ENCODE data around the gene FIG4. TPM values are rescaled to one million over a fixed set of nuclear protein-coding genes. Genes with fewer than 3 reads are reported as not detected.

FIG4 gene
- 12.3 TPM for polyA plus RNA-seq (2013, experiment 1 of 2)
- 11.5 TPM for polyA plus RNA-seq (2013, experiment 2 of 2)

GRCh38 chr6:109690737-109691621 is at the start of gene FIG4, which contains the start of gene AK9:
TSS of gene FIG4 (plus strand) at chr6:109691296. CDS start at chr6:109691436, 140 bp downstream.
TSS of gene AK9 (minus strand) at chr6:109691202. CDS start at chr6:109675745, 15,457 bp downstream.
- Histone ChIP-seq H3K4me3 (ENCODE audit: low read length in 2 of 2) (peak within 1 kb of the TSS; percentile 86 to 92), H3K36me3 (replicated peaks in 1 of 2; ENCODE audit: control insufficient read depth in 2 of 2, insufficient read depth in 2 of 2, low read length in 2 of 2) (no peaks in the 10 kb centered on the region), H3K4me1 (ENCODE audit: control insufficient read depth in 2 of 2, insufficient read depth in 1 of 2, low read depth in 1 of 2, low read length in 2 of 2) (peaks cover 2 to 4% of the 10 kb centered on the region in 2 donors), H3K23ac (ENCODE audit: low read depth, low read length, poor library complexity) (no peak within 1 kb of the TSS), H3K4ac (ENCODE audit: low read length) (no peak within 1 kb of the TSS), H2AK5ac (ENCODE audit: low read depth, low read length) (no peak within 1 kb of the TSS), H3K27ac (replicated peaks; ENCODE audit: low read length) (peak within 1 kb of the TSS; percentile 72), H3K79me1 (ENCODE audit: low read depth, low read length) (no peaks in the 10 kb centered on the region), H3K14ac (ENCODE audit: low read length) (no peak within 1 kb of the TSS), H3K18ac (ENCODE audit: low read length) (peak within 1 kb of the TSS; percentile 73), H2BK12ac (ENCODE audit: low read length) (no peak within 1 kb of the TSS), H3K9me3 (replicated peaks in 1 of 2; ENCODE audit: control insufficient read depth in 2 of 2, insufficient read depth in 1 of 2, low read depth in 1 of 2, low read length in 2 of 2) (peaks cover 0 to 2% of the 10 kb centered on the region in 2 donors), H2BK15ac (ENCODE audit: low read length) (no peak within 1 kb of the TSS), H4K91ac (ENCODE audit: low read depth, low read length, poor library complexity) (no peak within 1 kb of the TSS), H3K27me3 (ENCODE audit: control insufficient read depth in 3 of 3, insufficient read depth in 3 of 3, low read depth in 1 of 3, low read length in 3 of 3) (peaks cover 0 to 10% (median 3%) of the 10 kb centered on the region in 3 experiments), H3K4me2 (ENCODE audit: insufficient read depth, low read length, poor library complexity, severe bottlenecking) (peak within 1 kb of the TSS; percentile 85), H3K9ac (ENCODE audit: low read depth, low read length, poor library complexity) (peak within 1 kb of the TSS; percentile 75), H2BK120ac (ENCODE audit: low read depth, low read length) (no peak within 1 kb of the TSS), H2AFZ (ENCODE audit: low read length) (peak within 1 kb of the TSS; percentile 96), H4K8ac (ENCODE audit: low read depth, low read length) (no peak within 1 kb of the TSS), H2BK5ac (ENCODE audit: low read length) (no peak within 1 kb of the TSS)
- peak; percentile 87 for DNase-seq (ENCODE audit: low spot score)
- no CpG with 5 or more reads among the region's 47 CpGs for WGBS, 2 donors (ENCODE audit: extremely low coverage in 2 of 2, insufficient read length in 2 of 2, insufficient replicate concordance in 1 of 2)

- H2BK12ac ChIP-seq (ENCODE audit: low read length): no peak overlapping the region
- no peak overlapping the region for H4K91ac ChIP-seq (ENCODE audit: low read depth, low read length, poor library complexity)
- H2AK5ac ChIP-seq (ENCODE audit: low read depth, low read length): no peak overlapping the region
- no peak for DNase-seq (ENCODE audit: low spot score)
- H2BK120ac ChIP-seq (ENCODE audit: low read depth, low read length): no peak overlapping the region
- no peak overlapping the region for H3K23ac ChIP-seq (ENCODE audit: low read depth, low read length, poor library complexity)
- no peak overlapping the region for H3K27ac ChIP-seq (replicated peaks; ENCODE audit: low read length)
- no peaks in the 10 kb centered on the region for H3K27me3 ChIP-seq (ENCODE audit: control insufficient read depth in 3 of 3, insufficient read depth in 3 of 3, low read depth in 1 of 3, low read length in 3 of 3)
- no peak overlapping the region for H3K4me2 ChIP-seq (ENCODE audit: insufficient read depth, low read length, poor library complexity, severe bottlenecking)
- H3K14ac ChIP-seq (ENCODE audit: low read length): no peak overlapping the region
- H3K4me1 ChIP-seq (ENCODE audit: control insufficient read depth in 2 of 2, insufficient read depth in 1 of 2, low read depth in 1 of 2, low read length in 2 of 2): no peaks in the 10 kb centered on the region
- H3K4ac ChIP-seq (ENCODE audit: low read length): no peak overlapping the region
- no peak overlapping the region for H2BK5ac ChIP-seq (ENCODE audit: low read length)
- H2BK15ac ChIP-seq (ENCODE audit: low read length): no peak overlapping the region
- H2AFZ ChIP-seq (ENCODE audit: low read length): no peak overlapping the region
- peaks cover 2% of the 10 kb centered on the region for H3K79me1 ChIP-seq (ENCODE audit: low read depth, low read length)
- no peak overlapping the region for H3K4me3 ChIP-seq (ENCODE audit: low read length in 2 of 2)
- no peaks in the 10 kb centered on the region for H3K36me3 ChIP-seq (replicated peaks in 1 of 2; ENCODE audit: control insufficient read depth in 2 of 2, insufficient read depth in 2 of 2, low read length in 2 of 2)
- no peak overlapping the region for H3K9ac ChIP-seq (ENCODE audit: low read depth, low read length, poor library complexity)
- H3K18ac ChIP-seq (ENCODE audit: low read length): no peak overlapping the region
- H4K8ac ChIP-seq (ENCODE audit: low read depth, low read length): no peak overlapping the region
- no CpG with 5 or more reads among the region's 2 CpGs for WGBS, 2 donors (ENCODE audit: extremely low coverage in 2 of 2, insufficient read length in 2 of 2, insufficient replicate concordance in 1 of 2)
- H3K9me3 ChIP-seq (replicated peaks in 1 of 2; ENCODE audit: control insufficient read depth in 2 of 2, insufficient read depth in 1 of 2, low read depth in 1 of 2, low read length in 2 of 2): no peaks in the 10 kb centered on the region
These were observed 47.0 kb upstream of the FIG4 start for GRCh38 chr6:109644131-109644530.

- no peak overlapping the region for H2AK5ac ChIP-seq (ENCODE audit: low read depth, low read length)
- no peak overlapping the region for H3K27ac ChIP-seq (replicated peaks; ENCODE audit: low read length)
- no peak overlapping the region for H4K8ac ChIP-seq (ENCODE audit: low read depth, low read length)
- no peak overlapping the region for H3K18ac ChIP-seq (ENCODE audit: low read length)
- H3K9ac ChIP-seq (ENCODE audit: low read depth, low read length, poor library complexity): no peak overlapping the region
- no peaks in the 10 kb centered on the region for H3K4me1 ChIP-seq (ENCODE audit: control insufficient read depth in 2 of 2, insufficient read depth in 1 of 2, low read depth in 1 of 2, low read length in 2 of 2)
- no peak overlapping the region for H2BK120ac ChIP-seq (ENCODE audit: low read depth, low read length)
- H4K91ac ChIP-seq (ENCODE audit: low read depth, low read length, poor library complexity): no peak overlapping the region
- H3K9me3 ChIP-seq (replicated peaks in 1 of 2; ENCODE audit: control insufficient read depth in 2 of 2, insufficient read depth in 1 of 2, low read depth in 1 of 2, low read length in 2 of 2): no peaks in the 10 kb centered on the region
- H3K4me2 ChIP-seq (ENCODE audit: insufficient read depth, low read length, poor library complexity, severe bottlenecking): no peak overlapping the region
- no peak overlapping the region for H3K23ac ChIP-seq (ENCODE audit: low read depth, low read length, poor library complexity)
- no peaks in the 10 kb centered on the region for H3K27me3 ChIP-seq (ENCODE audit: control insufficient read depth in 3 of 3, insufficient read depth in 3 of 3, low read depth in 1 of 3, low read length in 3 of 3)
- no CpG with 5 or more reads among the region's 5 CpGs for WGBS, 2 donors (ENCODE audit: extremely low coverage in 2 of 2, insufficient read length in 2 of 2, insufficient replicate concordance in 1 of 2)
- H3K36me3 ChIP-seq (replicated peaks in 1 of 2; ENCODE audit: control insufficient read depth in 2 of 2, insufficient read depth in 2 of 2, low read length in 2 of 2): no peaks in the 10 kb centered on the region
- H3K79me1 ChIP-seq (ENCODE audit: low read depth, low read length): no peaks in the 10 kb centered on the region
- H3K14ac ChIP-seq (ENCODE audit: low read length): no peak overlapping the region
- H2BK15ac ChIP-seq (ENCODE audit: low read length): no peak overlapping the region
- H3K4ac ChIP-seq (ENCODE audit: low read length): no peak overlapping the region
- no peak overlapping the region for H3K4me3 ChIP-seq (ENCODE audit: low read length in 2 of 2)
- no peak for DNase-seq (ENCODE audit: low spot score)
- no peak overlapping the region for H2BK5ac ChIP-seq (ENCODE audit: low read length)
- no peak overlapping the region for H2AFZ ChIP-seq (ENCODE audit: low read length)
- no peak overlapping the region for H2BK12ac ChIP-seq (ENCODE audit: low read length)
These were observed 37.8 kb upstream of the FIG4 start for GRCh38 chr6:109653264-109653663.

GRCh38 chr6:109655761-109656262 is 35.3 kb upstream of the FIG4 start:
- Histone ChIP-seq H4K8ac (ENCODE audit: low read depth, low read length) (no peak overlapping the region), H3K36me3 (replicated peaks in 1 of 2; ENCODE audit: control insufficient read depth in 2 of 2, insufficient read depth in 2 of 2, low read length in 2 of 2) (no peaks in the 10 kb centered on the region), H3K9ac (ENCODE audit: low read depth, low read length, poor library complexity) (no peak overlapping the region), H3K14ac (ENCODE audit: low read length) (no peak overlapping the region), H3K18ac (ENCODE audit: low read length) (no peak overlapping the region), H2BK120ac (ENCODE audit: low read depth, low read length) (no peak overlapping the region), H3K4me2 (ENCODE audit: insufficient read depth, low read length, poor library complexity, severe bottlenecking) (no peak overlapping the region), H3K23ac (ENCODE audit: low read depth, low read length, poor library complexity) (no peak overlapping the region), H3K27me3 (ENCODE audit: control insufficient read depth in 3 of 3, insufficient read depth in 3 of 3, low read depth in 1 of 3, low read length in 3 of 3) (no peaks in the 10 kb centered on the region), H3K4me3 (ENCODE audit: low read length in 2 of 2) (no peak overlapping the region), H2BK15ac (ENCODE audit: low read length) (no peak overlapping the region), H2AFZ (ENCODE audit: low read length) (no peak overlapping the region), H3K9me3 (replicated peaks in 1 of 2; ENCODE audit: control insufficient read depth in 2 of 2, insufficient read depth in 1 of 2, low read depth in 1 of 2, low read length in 2 of 2) (no peaks in the 10 kb centered on the region), H3K4me1 (ENCODE audit: control insufficient read depth in 2 of 2, insufficient read depth in 1 of 2, low read depth in 1 of 2, low read length in 2 of 2) (no peaks in the 10 kb centered on the region), H3K27ac (replicated peaks; ENCODE audit: low read length) (no peak overlapping the region), H2AK5ac (ENCODE audit: low read depth, low read length) (no peak overlapping the region), H4K91ac (ENCODE audit: low read depth, low read length, poor library complexity) (no peak overlapping the region), H2BK5ac (ENCODE audit: low read length) (no peak overlapping the region), H3K4ac (ENCODE audit: low read length) (no peak overlapping the region), H3K79me1 (ENCODE audit: low read depth, low read length) (no peaks in the 10 kb centered on the region), H2BK12ac (ENCODE audit: low read length) (no peak overlapping the region)
- WGBS, 2 donors (ENCODE audit: extremely low coverage in 2 of 2, insufficient read length in 2 of 2, insufficient replicate concordance in 1 of 2): 100% methylated on average over 1 of the region's 6 CpGs; no CpG with 5 or more reads in 1 of the 2 donors
- DNase-seq (ENCODE audit: low spot score): no peak
